Chondrocyte (in vitro differentiated cells): Measurements from ENCODE around the gene G6PC2. TPM values are rescaled to one million over a fixed set of nuclear protein-coding genes. Genes with fewer than 3 reads are reported as not detected.
A peak's percentile ranks its signal among the peaks of the same experiment; 100 is the strongest.

Experiments used
- DNase-seq: peaks from one replicate; pipeline ENCODE4 v3.0.0; 2021; ENCODE audit warnings: mixed read lengths, low spot score
- H3K27ac Mint-ChIP-seq: one replicate; pipeline ENCODE4 v1.8.0; 2021; ENCODE audit warnings: mild to moderate bottlenecking, moderate library complexity, mixed read lengths; ENCODE audit not compliant: unreplicated experiment
- H3K27me3 Mint-ChIP-seq: 2 replicates; pipeline ENCODE4 v1.8.0; 2021; ENCODE audit warnings: low read depth, mixed read lengths
- H3K36me3 Mint-ChIP-seq: 2 replicates; pipeline ENCODE4 v1.8.0; 2021; ENCODE audit warnings: low read depth, mixed read lengths
- H3K4me1 Mint-ChIP-seq: 2 replicates; pipeline ENCODE4 v1.8.0; 2021; ENCODE audit warnings: low read depth, mild to moderate bottlenecking, mixed read lengths
- H3K4me3 Mint-ChIP-seq: one replicate; pipeline ENCODE4 v1.8.0; 2021; ENCODE audit warnings: mild to moderate bottlenecking, moderate library complexity, mixed read lengths; ENCODE audit not compliant: unreplicated experiment
- H3K9me3 Mint-ChIP-seq: 2 replicates; pipeline ENCODE4 v1.8.0; 2021; ENCODE audit warnings: low read depth, mixed read lengths
- CTCF ChIP-seq: fragments of 200-600 bp; sonication (generic); IDR thresholded peaks from 2 replicates; pipeline ENCODE4 v1.5.0; 2021; ENCODE audit warnings: antibody characterized with exemption, mild to moderate bottlenecking, moderate library complexity
- total RNA-seq: library from RNA; stranded (reverse); gene quantifications from 3 replicates; pipeline ENCODE4 v1.2.1, GENCODE V29; 2021

The G6PC2 gene
- total RNA-seq, 1 donor from 2014 or later = not detected

GRCh38 chr2:168945508-168945907, 44.4 kb downstream of the G6PC2 start:
- Mint-ChIP-seq H3K4me3 (no peak overlapping the region), H3K36me3 (no peaks in the 10 kb centered on the region), H3K9me3 (no peaks in the 10 kb centered on the region), H3K4me1 (no peaks in the 10 kb centered on the region), H3K27me3 (peaks cover 6% of the 10 kb centered on the region), H3K27ac (no peak overlapping the region)
- DNase-seq = no peak
- no peak for TF ChIP-seq CTCF

DNA sequence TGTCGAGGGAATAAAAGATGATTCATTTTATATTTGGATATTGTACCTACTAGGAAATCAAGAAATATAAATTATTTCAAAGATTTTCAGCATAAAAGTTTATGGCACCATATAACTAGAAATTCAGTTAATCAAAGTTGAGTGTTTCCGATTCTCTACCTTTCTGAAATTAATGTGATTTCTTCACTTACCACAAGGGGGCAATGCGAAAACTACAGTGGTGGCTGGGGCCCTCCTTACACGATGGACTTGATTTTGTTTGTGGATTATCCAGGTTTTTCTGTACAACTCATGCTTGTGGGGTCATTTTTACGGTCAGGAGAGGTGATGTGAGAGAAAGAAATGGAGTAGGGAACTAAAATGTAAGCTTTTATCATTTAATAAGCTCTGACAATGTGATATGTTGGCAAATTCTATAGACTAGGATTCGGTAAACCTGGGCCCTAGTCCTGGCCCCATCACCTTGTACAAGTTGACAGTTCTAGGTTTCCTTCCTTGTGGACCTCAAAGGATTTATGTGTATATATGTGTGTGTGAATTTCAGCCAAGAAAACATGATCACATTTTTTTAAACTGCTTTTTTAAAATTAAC, 47.6 kb downstream of the G6PC2 start:
- Mint-ChIP-seq H3K27me3 (peaks cover 7% of the 10 kb centered on the region), H3K27ac (no peak overlapping the region), H3K4me1 (no peaks in the 10 kb centered on the region), H3K36me3 (peaks cover 3% of the 10 kb centered on the region), H3K9me3 (peaks cover 17% of the 10 kb centered on the region), H3K4me3 (no peak overlapping the region)
- no peak for DNase-seq
- TF ChIP-seq CTCF = peak; percentile 81

DNA sequence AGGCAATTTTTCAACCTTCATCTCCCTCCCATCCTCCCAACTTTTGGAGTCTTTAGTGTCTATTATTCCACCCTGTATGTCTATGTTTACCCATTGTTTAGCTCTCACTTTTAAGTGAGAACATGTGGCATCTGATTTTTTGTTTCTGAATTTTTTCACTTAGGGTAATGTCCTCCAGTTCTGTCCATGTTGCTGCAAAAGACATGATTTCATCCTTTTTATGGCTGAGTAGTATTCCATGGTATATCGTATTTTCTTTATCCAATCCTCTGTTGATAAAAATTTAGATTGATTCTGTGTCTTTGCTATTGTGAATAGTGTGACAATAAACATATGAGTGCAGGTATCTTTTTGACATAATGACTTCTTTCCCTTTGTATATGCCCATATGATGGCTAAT, 48.2 kb downstream of the G6PC2 start:
- Mint-ChIP-seq H3K27ac (no peak overlapping the region), H3K36me3 (peaks cover 5% of the 10 kb centered on the region), H3K9me3 (peaks cover 23% of the 10 kb centered on the region), H3K4me1 (no peaks in the 10 kb centered on the region), H3K4me3 (no peak overlapping the region), H3K27me3 (peaks cover 7% of the 10 kb centered on the region)
- TF ChIP-seq CTCF = no peak
- DNase-seq = no peak

- peaks cover 30% of the 10 kb centered on the region for H3K9me3 Mint-ChIP-seq
- H3K27me3 Mint-ChIP-seq = peaks cover 6% of the 10 kb centered on the region
Measured at GRCh38 chr2:168951871-168952270, 50.8 kb downstream of the G6PC2 start.

GRCh38 chr2:168952424-168952823, 51.3 kb downstream of the G6PC2 start:
- H3K36me3 Mint-ChIP-seq = peaks cover 5% of the 10 kb centered on the region
- DNase-seq = no peak
- peaks cover 30% of the 10 kb centered on the region for H3K9me3 Mint-ChIP-seq
- no peaks in the 10 kb centered on the region for H3K4me1 Mint-ChIP-seq
- H3K27me3 Mint-ChIP-seq = peaks cover 3% of the 10 kb centered on the region
- no peak overlapping the region for H3K4me3 Mint-ChIP-seq
- H3K27ac Mint-ChIP-seq = no peak overlapping the region
- TF ChIP-seq CTCF = no peak

More at GRCh38 chr2:168951871-168952270, 50.8 kb downstream of the G6PC2 start:
- no peak for DNase-seq
- Mint-ChIP-seq H3K27ac (no peak overlapping the region), H3K4me1 (no peaks in the 10 kb centered on the region), H3K36me3 (peaks cover 5% of the 10 kb centered on the region), H3K4me3 (no peak overlapping the region)
- TF ChIP-seq CTCF = no peak
